Lower lobe of right lung (tissue), 2 donors: ENCODE data around the gene FUT7. TPM values are rescaled to one million over a fixed set of nuclear protein-coding genes. Genes with fewer than 3 reads are reported as not detected.
A peak's percentile ranks its signal among the peaks of the same experiment; 100 is the strongest.

Experiments used
- ATAC-seq, 2 donors: fragments of 200-7000 bp; cut with Tn5 transposase; one replicate each; pipeline ENCODE4 v1.9.1; 2020 to 2022; ENCODE audit warnings: mild to moderate bottlenecking in 2 of 2, moderate library complexity in 2 of 2
- DNase-seq: peaks from one replicate; pipeline ENCODE4 v3.0.0-alpha.2; 2020
- H3K27ac ChIP-seq: fragments of 200-600 bp; one replicate; pipeline ENCODE4 v1.8.0; 2022
- H3K27me3 ChIP-seq: fragments of 200-600 bp; one replicate; pipeline ENCODE4 v1.8.0; 2022; ENCODE audit warnings: low read depth
- H3K36me3 ChIP-seq: fragments of 200-600 bp; one replicate; pipeline ENCODE4 v1.8.0; 2022; ENCODE audit warnings: mild to moderate bottlenecking
- H3K4me1 ChIP-seq: fragments of 200-600 bp; one replicate; pipeline ENCODE4 v1.8.0; 2022
- H3K4me3 ChIP-seq: fragments of 200-600 bp; one replicate; pipeline ENCODE4 v1.8.0; 2022; ENCODE audit warnings: mild to moderate bottlenecking
- H3K9me3 ChIP-seq: fragments of 200-600 bp; one replicate; pipeline ENCODE4 v1.8.0; 2022
- intact Hi-C: fragments of 100-400 bp; cut with DNase I; formaldehyde crosslinking; loops from one replicate; pipeline ENCODE4 v1.11.0; 2022
- total RNA-seq: library from RNA; stranded (reverse); fragmentation: NEBNext Ultra II Directional; extraction: Animal tissue kit (Norgen Biotek cat#: 25700); gene quantifications from one replicate; pipeline ENCODE4 v1.2.1, GENCODE V29; 2021
- TF ChIP-seq, protein P1 (sequence below): fragments of 200-600 bp; IDR thresholded peaks from one replicate; pipeline ENCODE4 v1.8.0; 2022; ENCODE audit warnings: antibody characterized with exemption, mild to moderate bottlenecking
- donor health status: DM: no; HTN: yes; CAD: no; lungs with severe emphysema.

The FUT7 gene
- total RNA-seq, 1 donor from 2014 or later, result 1.1 TPM

DNA sequence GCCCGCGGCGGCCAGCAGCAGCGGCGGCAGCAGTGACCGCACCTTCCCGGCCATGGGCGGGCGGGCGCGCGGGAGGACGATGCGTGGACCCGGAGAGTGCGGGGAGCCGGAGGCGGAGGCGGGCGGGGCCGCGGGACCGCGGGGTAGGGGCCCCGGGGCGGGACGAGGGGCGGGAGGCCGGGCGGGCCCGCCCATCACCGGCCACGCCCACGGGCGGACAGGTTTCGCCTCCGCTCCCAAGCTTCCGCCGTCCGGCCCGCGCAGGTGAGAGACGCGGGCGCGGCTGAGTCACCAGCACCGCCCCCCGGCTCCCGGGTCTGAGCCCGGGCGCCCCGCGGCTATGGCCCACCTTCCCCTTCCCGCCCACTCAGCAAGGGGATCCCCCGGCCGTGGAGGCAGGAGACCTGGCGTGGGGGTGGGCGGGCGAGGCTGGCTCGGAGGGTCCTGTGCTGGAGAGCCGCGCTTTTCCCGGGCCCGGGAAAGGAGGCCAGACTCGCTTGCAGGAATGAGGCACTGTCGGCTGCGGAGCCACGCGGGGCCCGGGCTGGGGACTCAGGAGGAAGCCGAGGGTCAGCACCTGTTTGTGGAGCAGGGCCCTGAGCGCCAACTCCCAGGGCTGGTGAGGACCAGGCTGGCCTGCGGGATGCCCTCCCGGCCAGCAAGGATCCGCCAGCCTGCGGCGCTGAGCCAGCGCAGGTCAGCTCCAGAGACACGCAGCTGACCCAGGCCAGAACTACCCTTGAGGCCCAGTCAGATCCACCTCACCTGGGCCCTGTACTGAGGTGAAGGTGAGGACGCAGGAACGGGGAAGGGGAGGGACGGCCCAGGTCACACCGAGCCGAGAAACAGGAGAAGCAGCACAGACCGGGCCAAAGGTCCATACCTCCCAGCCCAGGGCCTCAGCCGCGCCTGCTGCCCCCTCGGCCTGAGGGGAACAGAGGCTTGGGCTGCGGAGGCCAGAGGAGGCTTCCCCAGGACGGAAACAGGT lies 22.4 kb upstream of the FUT7 start, which contains the start of gene ENTPD2:
Gene ENTPD2, minus strand, starts transcription at position 118 of the 988 bp plus-strand sequence. Its CDS starts 64 bp downstream, at position 54.
- peaks cover 53% of the 10 kb centered on the region for H3K27me3 ChIP-seq
- H3K4me1 ChIP-seq, result peaks cover 30% of the 10 kb centered on the region
- H3K36me3 ChIP-seq, result no peaks in the 10 kb centered on the region
- DNase-seq (peak; percentile 75), ATAC-seq (peak; percentile 70 to 90)
- TF ChIP-seq, protein P1, sequence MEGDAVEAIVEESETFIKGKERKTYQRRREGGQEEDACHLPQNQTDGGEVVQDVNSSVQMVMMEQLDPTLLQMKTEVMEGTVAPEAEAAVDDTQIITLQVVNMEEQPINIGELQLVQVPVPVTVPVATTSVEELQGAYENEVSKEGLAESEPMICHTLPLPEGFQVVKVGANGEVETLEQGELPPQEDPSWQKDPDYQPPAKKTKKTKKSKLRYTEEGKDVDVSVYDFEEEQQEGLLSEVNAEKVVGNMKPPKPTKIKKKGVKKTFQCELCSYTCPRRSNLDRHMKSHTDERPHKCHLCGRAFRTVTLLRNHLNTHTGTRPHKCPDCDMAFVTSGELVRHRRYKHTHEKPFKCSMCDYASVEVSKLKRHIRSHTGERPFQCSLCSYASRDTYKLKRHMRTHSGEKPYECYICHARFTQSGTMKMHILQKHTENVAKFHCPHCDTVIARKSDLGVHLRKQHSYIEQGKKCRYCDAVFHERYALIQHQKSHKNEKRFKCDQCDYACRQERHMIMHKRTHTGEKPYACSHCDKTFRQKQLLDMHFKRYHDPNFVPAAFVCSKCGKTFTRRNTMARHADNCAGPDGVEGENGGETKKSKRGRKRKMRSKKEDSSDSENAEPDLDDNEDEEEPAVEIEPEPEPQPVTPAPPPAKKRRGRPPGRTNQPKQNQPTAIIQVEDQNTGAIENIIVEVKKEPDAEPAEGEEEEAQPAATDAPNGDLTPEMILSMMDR, result no peak
- no peaks in the 10 kb centered on the region for H3K9me3 ChIP-seq
- peak within 1 kb of the TSS; percentile 51 for H3K4me3 ChIP-seq
- intact Hi-C loops, result no loop called here
- no peak within 1 kb of the TSS for H3K27ac ChIP-seq

DNA sequence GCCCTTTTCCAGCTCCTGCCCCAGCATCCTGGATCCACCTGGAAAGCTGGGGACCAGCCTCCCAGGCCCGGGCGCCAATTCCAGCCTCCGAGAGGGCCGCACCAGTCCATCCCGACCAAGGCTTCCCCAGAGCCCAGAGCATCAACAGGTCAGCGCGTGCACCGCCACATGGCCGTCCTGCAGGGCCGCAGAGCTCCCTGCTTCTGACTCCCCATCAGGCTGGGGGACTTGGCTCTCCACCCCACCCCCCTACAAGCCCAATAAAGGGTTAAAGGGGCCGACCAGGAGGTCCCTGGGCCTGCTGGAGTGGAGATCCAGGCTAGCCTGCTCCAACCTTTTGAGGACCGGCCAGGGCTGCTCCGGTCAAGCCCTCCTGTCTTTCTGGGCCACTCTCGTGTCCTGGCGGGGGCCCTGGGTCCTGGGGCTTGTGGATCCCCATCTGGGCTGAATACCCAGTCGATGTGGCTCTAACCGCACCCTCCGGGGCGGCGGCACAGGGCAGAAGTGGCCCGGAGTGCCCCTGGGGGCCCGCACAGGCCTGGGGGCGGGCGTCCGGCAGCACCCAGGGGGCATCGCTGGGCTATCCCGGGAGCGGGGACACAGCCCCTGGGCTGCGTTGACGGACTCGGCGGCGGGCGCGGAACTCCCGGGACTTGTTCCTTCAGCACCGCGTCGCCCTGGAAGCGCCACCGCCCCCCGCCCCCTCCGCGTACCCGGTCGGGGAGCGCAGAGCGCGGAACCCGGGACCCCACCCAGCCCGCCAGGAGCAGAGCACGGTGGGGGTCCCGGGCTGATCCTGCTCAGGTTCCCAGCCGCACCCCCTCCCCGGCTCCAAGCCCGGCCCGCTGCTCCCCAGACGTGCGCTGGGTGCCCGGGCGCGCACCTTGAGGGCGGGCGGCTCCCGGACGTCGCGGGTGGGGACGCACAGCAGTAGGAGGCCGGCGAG lies 21.4 kb upstream of the FUT7 start:
- no peaks in the 10 kb centered on the region for H3K9me3 ChIP-seq
- H3K4me3 ChIP-seq, result peak overlapping the region; percentile 51
- DNase-seq, result no peak
- H3K27me3 ChIP-seq, result peaks cover 62% of the 10 kb centered on the region
- H3K27ac ChIP-seq, result no peak overlapping the region
- TF ChIP-seq, protein P1, result no peak
- intact Hi-C loops, result no loop called here
- peaks cover 30% of the 10 kb centered on the region for H3K4me1 ChIP-seq
- ATAC-seq, result peak; percentile 6 to 31
- no peaks in the 10 kb centered on the region for H3K36me3 ChIP-seq

DNA sequence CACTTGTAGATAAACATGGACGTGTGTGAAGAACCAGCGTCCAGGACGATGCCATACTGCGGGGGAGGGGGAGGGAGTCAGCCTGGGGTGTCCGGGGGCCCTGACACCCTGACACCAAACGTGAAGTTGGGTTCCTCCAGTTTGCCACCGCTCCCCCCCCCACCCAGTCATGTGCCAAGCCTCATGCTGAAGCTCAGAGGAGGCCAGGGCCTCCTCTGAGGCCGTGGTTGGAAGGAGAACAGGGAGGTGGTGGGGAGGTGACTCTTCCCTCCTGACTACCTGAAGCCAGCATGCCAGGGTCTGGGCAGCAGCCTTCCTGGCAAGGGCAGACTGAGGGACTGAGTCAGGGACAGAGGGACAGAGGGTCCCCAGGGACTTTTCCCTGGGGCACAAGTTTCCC lies 20.4 kb upstream of the FUT7 start:
- H3K27ac ChIP-seq, result no peak overlapping the region
- peaks cover 72% of the 10 kb centered on the region for H3K27me3 ChIP-seq
- ATAC-seq (no peak), DNase-seq (no peak)
- H3K4me3 ChIP-seq, result no peak overlapping the region
- H3K4me1 ChIP-seq, result peaks cover 30% of the 10 kb centered on the region
- intact Hi-C loops, result no loop called here
- H3K9me3 ChIP-seq, result no peaks in the 10 kb centered on the region
- no peaks in the 10 kb centered on the region for H3K36me3 ChIP-seq
- TF ChIP-seq, protein P1, result no peak

DNA sequence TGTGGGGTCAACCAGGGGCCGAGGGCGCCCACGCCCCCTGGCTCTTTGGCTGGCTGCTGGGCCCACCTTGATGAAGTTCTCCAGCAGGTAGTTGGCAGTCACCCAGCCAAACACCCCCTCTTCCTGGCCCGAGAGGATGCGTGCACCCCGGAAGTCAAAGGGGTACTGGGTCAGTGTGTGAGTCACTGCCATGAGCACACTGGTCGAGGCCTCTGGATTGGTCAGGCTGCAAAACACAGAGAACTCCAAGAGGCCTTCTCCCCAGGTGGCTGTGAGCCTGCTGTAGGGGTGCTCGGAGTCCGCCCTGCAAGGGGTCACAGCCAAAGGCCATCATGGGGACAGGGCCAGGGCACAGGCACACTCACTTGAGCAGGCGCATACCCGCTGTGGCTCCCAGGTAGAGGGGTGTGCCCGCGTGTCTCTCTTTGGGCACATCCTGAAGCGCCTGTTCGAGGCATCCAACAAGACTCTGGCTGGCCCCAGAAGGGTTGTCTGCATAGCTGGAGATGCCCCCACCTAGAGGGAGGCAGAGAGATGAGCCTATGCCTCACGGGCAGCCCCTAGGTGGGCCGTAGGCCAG lies 19.3 kb upstream of the FUT7 start:
- H3K9me3 ChIP-seq, result no peaks in the 10 kb centered on the region
- H3K4me1 ChIP-seq, result peaks cover 36% of the 10 kb centered on the region
- H3K36me3 ChIP-seq, result no peaks in the 10 kb centered on the region
- TF ChIP-seq, protein P1, result no peak
- H3K27ac ChIP-seq, result no peak overlapping the region
- intact Hi-C loops, result no loop called here
- no peak for ATAC-seq
- peaks cover 83% of the 10 kb centered on the region for H3K27me3 ChIP-seq
- DNase-seq, result no peak
- no peak overlapping the region for H3K4me3 ChIP-seq

DNA sequence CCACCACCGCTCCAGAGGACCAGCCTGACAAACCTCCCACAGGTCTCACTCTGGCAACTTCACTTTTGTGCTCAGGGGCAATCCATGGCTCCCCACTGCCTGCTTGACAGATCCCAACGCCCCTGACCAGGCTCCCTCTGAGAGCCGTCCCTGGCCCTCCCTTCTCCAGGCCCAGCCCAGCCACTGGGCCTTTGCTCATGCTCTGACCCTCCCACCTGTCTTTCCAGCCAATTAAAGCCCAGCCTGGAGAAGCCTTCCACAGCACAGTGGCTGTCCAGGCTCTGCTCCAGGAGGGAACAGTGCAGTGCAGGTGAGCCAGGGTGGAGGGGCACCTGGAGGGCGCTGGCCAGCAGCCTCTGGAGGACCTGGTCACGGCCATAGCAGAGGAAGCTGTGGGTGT lies 18.7 kb upstream of the FUT7 start:
- Histone ChIP-seq H3K27me3 (peaks cover 86% of the 10 kb centered on the region), H3K4me3 (no peak overlapping the region), H3K36me3 (no peaks in the 10 kb centered on the region), H3K9me3 (no peaks in the 10 kb centered on the region), H3K4me1 (peaks cover 34% of the 10 kb centered on the region), H3K27ac (no peak overlapping the region)
- DNase-seq, result no peak
- TF ChIP-seq, protein P1, result no peak
- intact Hi-C loops, result no loop called here
- ATAC-seq, result no peak
